HCT116 (cell line): ENCODE results near the gene ARHGEF16. TPM values are rescaled to one million over a fixed set of nuclear protein-coding genes. Genes with fewer than 3 reads are reported as not detected.

ENCODE experiments used
- ATAC-seq: fragments of 200-7000 bp; cut with Tn5 transposase; 2 replicates; pipeline ENCODE4 v1.9.1; 2020; ENCODE audit warnings: mild to moderate bottlenecking, moderate library complexity
- BruUV-seq: library from RNA; stranded (reverse); fragments of 400-500 nt; replicated peaks from 2 replicates; lab custom pipeline; 2021; lab: Mats Ljungman, UMichigan
- CTCF ChIA-PET: fragments of 300-600 bp; sonication (Branson Sonifier 250); formaldehyde crosslinking; loops from one replicate; lab custom pipeline; 2021; ENCODE audit warnings: antibody characterized with exemption; lab: Charles Lee
- POLR2A ChIA-PET: fragments of 300-600, 350-600 bp; sonication (Branson Sonifier 250); formaldehyde crosslinking; loops from one replicate; lab custom pipeline; 2021; ENCODE audit warnings: antibody characterized with exemption; lab: Charles Lee
- RAD21 ChIA-PET, 2 experiments: fragments of 300-600 bp; sonication (Branson Sonifier 250); formaldehyde crosslinking; loops; one replicate each; lab custom pipeline; 2023; ENCODE audit warnings: low total read pairs in 2 of 2; ENCODE audit not compliant: uncharacterized antibody in 2 of 2, unreplicated experiment in 2 of 2, low non-redundant PET in 1 of 2; lab: Charles Lee
- DNase-seq: peaks from one replicate; pipeline ENCODE4 v3.0.0-alpha.2; 2010; ENCODE audit warnings: low read depth, low spot score
- H2AFZ ChIP-seq: fragments of 200-600 bp; shearing (Covaris generic), sonication (generic); 2 replicates; pipeline ENCODE4 v1.6.1; 2017; ENCODE audit warnings: low read depth, mixed run types, mixed read lengths, antibody characterized with exemption, low read length; ENCODE audit not compliant: poor library complexity, severe bottlenecking
- H3K27ac ChIP-seq: 2 replicates; pipeline ENCODE4 v1.5.1; 2012; ENCODE audit warnings: low read depth, low read length
- H3K27me3 ChIP-seq: fragments of 200-600 bp; sonication (generic); 2 replicates; pipeline ENCODE4 v1.6.1; 2016; ENCODE audit warnings: mixed run types, low read length, mixed read lengths; ENCODE audit not compliant: insufficient read depth
- H3K36me3 ChIP-seq, 2 experiments: fragments of 200-500 bp in 1 of 2; fragments of 200-600 bp in 1 of 2; sonication (Bioruptor generic) in 1 of 2; sonication (generic) in 1 of 2; 2 replicates each; pipeline versions ENCODE4 v1.5.1 to v1.6.1; 2014 to 2016; ENCODE audit warnings: low read length in 2 of 2, inconsistent platforms in 1 of 2, mixed read lengths in 1 of 2, mixed run types in 1 of 2; ENCODE audit not compliant: insufficient read depth in 2 of 2, control insufficient read depth in 1 of 2
- H3K4me1 ChIP-seq, 2 experiments: fragments of 200-600 bp in 1 of 2; sonication (generic) in 1 of 2; 2 replicates each; pipeline versions ENCODE4 v1.5.1 to v1.6.1; 2012 to 2017; ENCODE audit warnings: low read length in 2 of 2, inconsistent platforms in 1 of 2, mild to moderate bottlenecking in 1 of 2, mixed read lengths in 1 of 2, mixed run types in 1 of 2, moderate library complexity in 1 of 2; ENCODE audit not compliant: insufficient read depth in 2 of 2, control insufficient read depth in 1 of 2
- H3K4me2 ChIP-seq: fragments of 200-600 bp; sonication (generic); 2 replicates; pipeline ENCODE4 v1.6.1; 2017; ENCODE audit warnings: mixed run types, low read length, mixed read lengths
- H3K4me3 ChIP-seq, 2 experiments: fragments of 200-600 bp in 1 of 2; sonication (generic) in 1 of 2; replicated peaks in 1 of 2; 2 replicates each; pipeline ENCODE4 v1.5.1; 2011 to 2016; ENCODE audit warnings: low read length in 2 of 2, control low read depth in 1 of 2, low read depth in 1 of 2, mild to moderate bottlenecking in 1 of 2, mixed read lengths in 1 of 2, mixed run types in 1 of 2
- H3K79me2 ChIP-seq: fragments of 200-600 bp; sonication (generic); 2 replicates; pipeline ENCODE4 v1.6.1; 2017; ENCODE audit warnings: mild to moderate bottlenecking, mixed run types, low read length, moderate library complexity, mixed read lengths; ENCODE audit not compliant: insufficient read depth
- H3K9ac ChIP-seq: fragments of 200-600 bp; sonication (generic); 2 replicates; pipeline ENCODE4 v1.6.1; 2016; ENCODE audit warnings: low read length, mixed read lengths
- H3K9me2 ChIP-seq: fragments of 200-600 bp; sonication (generic), shearing (Covaris generic); 2 replicates; pipeline ENCODE4 v1.6.1; 2017; ENCODE audit warnings: mixed run types, mild to moderate bottlenecking, moderate library complexity; ENCODE audit not compliant: insufficient read depth
- H3K9me3 ChIP-seq, 2 experiments: fragments of 200-500 bp in 1 of 2; fragments of 200-600 bp in 1 of 2; sonication (Bioruptor generic) in 1 of 2; sonication (generic) in 1 of 2; 2 replicates each; pipeline ENCODE4 v1.6.1; 2014 to 2017; ENCODE audit warnings: low read length in 2 of 2, mixed read lengths in 2 of 2, inconsistent platforms in 1 of 2, low read depth in 1 of 2, mild to moderate bottlenecking in 1 of 2, mixed run types in 1 of 2, moderate library complexity in 1 of 2; ENCODE audit not compliant: control insufficient read depth in 1 of 2, insufficient read depth in 1 of 2
- H4K20me1 ChIP-seq: fragments of 200-600 bp; sonication (generic), shearing (Covaris generic); 2 replicates; pipeline ENCODE4 v1.6.1; 2017; ENCODE audit warnings: mixed run types, mild to moderate bottlenecking, moderate library complexity; ENCODE audit not compliant: insufficient read depth
- ELF1 ChIP-seq: IDR thresholded peaks from 2 replicates; pipeline ENCODE4 v1.6.1; 2012; ENCODE audit warnings: low read depth, borderline replicate concordance
- EZH2phosphoT487 ChIP-seq: fragments of 200-600 bp; IDR thresholded peaks from 2 replicates; pipeline ENCODE4 v1.6.1; 2018; ENCODE audit warnings: antibody characterized with exemption, borderline replicate concordance
- FOSL1 ChIP-seq: IDR thresholded peaks from 2 replicates; pipeline ENCODE4 v1.6.1; 2012; ENCODE audit warnings: low read depth
- JUND ChIP-seq: IDR thresholded peaks from 2 replicates; pipeline ENCODE4 v1.6.1; 2012
- POLR2A ChIP-seq: IDR thresholded peaks from 2 replicates; pipeline ENCODE4 v1.7.0; 2011; ENCODE audit warnings: borderline replicate concordance; ENCODE audit not compliant: insufficient read depth, insufficient read length; ENCODE audit errors: extremely low read depth
- POLR2AphosphoS5 ChIP-seq: IDR thresholded peaks from 2 replicates; pipeline ENCODE4 v1.6.1; 2011; ENCODE audit warnings: mild to moderate bottlenecking, low read depth, low read length, moderate library complexity
- RAD21 ChIP-seq: IDR thresholded peaks from 2 replicates; pipeline ENCODE4 v1.6.1; 2012; ENCODE audit warnings: low read depth, mild to moderate bottlenecking
- SIN3A ChIP-seq: IDR thresholded peaks from 2 replicates; pipeline ENCODE4 v1.6.1; 2012; ENCODE audit warnings: low read depth
- SRF ChIP-seq: IDR thresholded peaks from 2 replicates; pipeline ENCODE4 v1.6.1; 2012; ENCODE audit warnings: low read depth
- YY1 ChIP-seq: IDR thresholded peaks from 2 replicates; pipeline ENCODE4 v1.6.1; 2011; ENCODE audit warnings: low read length, low read depth, moderate library complexity, mild to moderate bottlenecking; ENCODE audit not compliant: insufficient replicate concordance; ENCODE audit errors: extremely low read depth
- ZFX ChIP-seq: fragments of 450-650 bp; IDR thresholded peaks from 2 replicates; pipeline ENCODE4 v1.6.1; 2017
- ZNF274 ChIP-seq: fragments of 200-500 bp; sonication (Bioruptor generic); IDR thresholded peaks from 2 replicates; pipeline ENCODE4 v1.6.1; 2014; ENCODE audit warnings: mild to moderate bottlenecking, low read depth, low read length, inconsistent platforms
- intact Hi-C: fragments of 100-400 bp; cut with micrococcal nuclease; formaldehyde crosslinking; loops from 2 replicates; pipeline ENCODE4 v1.10.0; 2022
- total RNA-seq: library from RNA; stranded (reverse); gene quantifications from one replicate; pipeline ENCODE4 v1.2.1, GENCODE V29; 2021; ENCODE audit not compliant: unreplicated experiment
- TF ChIP-seq, protein P1 (sequence below), 3 experiments: fragments of 200-600 bp in 1 of 3; sonication (generic) in 1 of 3; IDR thresholded peaks in 2 of 3; conservative IDR thresholded peaks in 1 of 3; 2 replicates each; pipeline ENCODE4 v1.5.1; 2012 to 2017; ENCODE audit warnings: low read depth in 2 of 3, low read length in 2 of 3, antibody characterized with exemption in 1 of 3, borderline replicate concordance in 1 of 3, control low read depth in 1 of 3, mild to moderate bottlenecking in 1 of 3, mixed read lengths in 1 of 3, mixed run types in 1 of 3, moderate library complexity in 1 of 3; ENCODE audit not compliant: insufficient read depth in 1 of 3
- TF ChIP-seq, protein P2 (sequence below): IDR thresholded peaks from 2 replicates; pipeline ENCODE4 v1.6.1; 2012; ENCODE audit warnings: low read depth

The ARHGEF16 gene
- total RNA-seq, 1 experiment from 2014 or later: 37.4 TPM

DNA sequence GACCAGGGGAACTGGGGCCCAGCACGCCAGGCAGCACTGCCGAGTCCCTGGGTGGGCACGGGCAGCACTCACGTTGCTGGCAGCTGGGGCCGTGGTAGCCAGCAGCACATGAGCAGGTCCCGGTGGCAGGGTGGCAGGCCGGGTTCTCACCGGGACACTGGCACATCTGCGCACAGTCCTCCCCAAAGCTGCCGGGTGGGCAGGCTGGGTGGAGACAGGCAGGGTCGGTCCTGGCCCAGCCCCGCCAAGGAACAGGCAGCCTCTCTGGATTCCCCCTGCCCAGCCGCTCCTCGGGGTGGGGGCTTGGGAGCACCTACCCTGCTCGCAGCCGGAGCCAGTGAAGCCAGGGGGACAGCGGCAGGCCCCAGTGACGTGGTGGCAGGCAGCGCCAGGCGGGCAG is 42.5 kb downstream of the ARHGEF16 start:
- H2AFZ ChIP-seq: no peak overlapping the region
- H3K4me2 ChIP-seq: no peak overlapping the region
- H3K36me3 ChIP-seq: no peaks in the 10 kb centered on the region
- H3K4me1 ChIP-seq: peaks cover 0 to 16% of the 10 kb centered on the region in 2 experiments; a peak in 1 of 4 replicates
- no peaks in the 10 kb centered on the region for H3K27me3 ChIP-seq
- no peak overlapping the region for H3K27ac ChIP-seq
- no peaks in the 10 kb centered on the region for H3K9me3 ChIP-seq
- no peak for TF ChIP-seq YY1
- no peak for TF ChIP-seq FOSL1
- TF ChIP-seq RAD21: no peak
- TF ChIP-seq, protein P1, sequence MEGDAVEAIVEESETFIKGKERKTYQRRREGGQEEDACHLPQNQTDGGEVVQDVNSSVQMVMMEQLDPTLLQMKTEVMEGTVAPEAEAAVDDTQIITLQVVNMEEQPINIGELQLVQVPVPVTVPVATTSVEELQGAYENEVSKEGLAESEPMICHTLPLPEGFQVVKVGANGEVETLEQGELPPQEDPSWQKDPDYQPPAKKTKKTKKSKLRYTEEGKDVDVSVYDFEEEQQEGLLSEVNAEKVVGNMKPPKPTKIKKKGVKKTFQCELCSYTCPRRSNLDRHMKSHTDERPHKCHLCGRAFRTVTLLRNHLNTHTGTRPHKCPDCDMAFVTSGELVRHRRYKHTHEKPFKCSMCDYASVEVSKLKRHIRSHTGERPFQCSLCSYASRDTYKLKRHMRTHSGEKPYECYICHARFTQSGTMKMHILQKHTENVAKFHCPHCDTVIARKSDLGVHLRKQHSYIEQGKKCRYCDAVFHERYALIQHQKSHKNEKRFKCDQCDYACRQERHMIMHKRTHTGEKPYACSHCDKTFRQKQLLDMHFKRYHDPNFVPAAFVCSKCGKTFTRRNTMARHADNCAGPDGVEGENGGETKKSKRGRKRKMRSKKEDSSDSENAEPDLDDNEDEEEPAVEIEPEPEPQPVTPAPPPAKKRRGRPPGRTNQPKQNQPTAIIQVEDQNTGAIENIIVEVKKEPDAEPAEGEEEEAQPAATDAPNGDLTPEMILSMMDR (IDR thresholded peaks at IDR 0.05 in 2 of 3, conservative IDR thresholded peaks at IDR 0.05 in 1 of 3; ENCODE audit: borderline replicate concordance in 1 of 3, insufficient read depth in 1 of 3, low read depth in 2 of 3, low read length in 2 of 3): no peak
- no peak for TF ChIP-seq EZH2phosphoT487
- no peak for TF ChIP-seq ZNF274
- TF ChIP-seq ELF1: no peak
- no peak for TF ChIP-seq ZFX
- TF ChIP-seq SIN3A: no peak
- TF ChIP-seq POLR2AphosphoS5: no peak
- no peak for TF ChIP-seq JUND
- TF ChIP-seq POLR2A: no peak
- TF ChIP-seq SRF: no peak
- TF ChIP-seq, protein P2, sequence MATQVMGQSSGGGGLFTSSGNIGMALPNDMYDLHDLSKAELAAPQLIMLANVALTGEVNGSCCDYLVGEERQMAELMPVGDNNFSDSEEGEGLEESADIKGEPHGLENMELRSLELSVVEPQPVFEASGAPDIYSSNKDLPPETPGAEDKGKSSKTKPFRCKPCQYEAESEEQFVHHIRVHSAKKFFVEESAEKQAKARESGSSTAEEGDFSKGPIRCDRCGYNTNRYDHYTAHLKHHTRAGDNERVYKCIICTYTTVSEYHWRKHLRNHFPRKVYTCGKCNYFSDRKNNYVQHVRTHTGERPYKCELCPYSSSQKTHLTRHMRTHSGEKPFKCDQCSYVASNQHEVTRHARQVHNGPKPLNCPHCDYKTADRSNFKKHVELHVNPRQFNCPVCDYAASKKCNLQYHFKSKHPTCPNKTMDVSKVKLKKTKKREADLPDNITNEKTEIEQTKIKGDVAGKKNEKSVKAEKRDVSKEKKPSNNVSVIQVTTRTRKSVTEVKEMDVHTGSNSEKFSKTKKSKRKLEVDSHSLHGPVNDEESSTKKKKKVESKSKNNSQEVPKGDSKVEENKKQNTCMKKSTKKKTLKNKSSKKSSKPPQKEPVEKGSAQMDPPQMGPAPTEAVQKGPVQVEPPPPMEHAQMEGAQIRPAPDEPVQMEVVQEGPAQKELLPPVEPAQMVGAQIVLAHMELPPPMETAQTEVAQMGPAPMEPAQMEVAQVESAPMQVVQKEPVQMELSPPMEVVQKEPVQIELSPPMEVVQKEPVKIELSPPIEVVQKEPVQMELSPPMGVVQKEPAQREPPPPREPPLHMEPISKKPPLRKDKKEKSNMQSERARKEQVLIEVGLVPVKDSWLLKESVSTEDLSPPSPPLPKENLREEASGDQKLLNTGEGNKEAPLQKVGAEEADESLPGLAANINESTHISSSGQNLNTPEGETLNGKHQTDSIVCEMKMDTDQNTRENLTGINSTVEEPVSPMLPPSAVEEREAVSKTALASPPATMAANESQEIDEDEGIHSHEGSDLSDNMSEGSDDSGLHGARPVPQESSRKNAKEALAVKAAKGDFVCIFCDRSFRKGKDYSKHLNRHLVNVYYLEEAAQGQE: no peak
- TF ChIP-seq, all 23 proteins: peak for 0
- ChIA-PET CTCF (no interaction called here), RAD21 (no interaction called here), POLR2A (no interaction called here)
- no TSS peak for BruUV-seq
- ATAC-seq (no peak), DNase-seq (no peak)
- Histone ChIP-seq H3K9ac (no peak overlapping the region), H4K20me1 (no peaks in the 10 kb centered on the region), H3K4me3 (no peak overlapping the region), H3K79me2 (no peaks in the 10 kb centered on the region), H3K9me2 (no peaks in the 10 kb centered on the region)
- intact Hi-C loops: no loop called here
